NB4 (cell line): ENCODE measurements around the gene PRMT3.

Source experiments
- CTCF ChIP-seq: IDR thresholded peaks from one replicate; pipeline ENCODE4 v1.5.1; 2012; ENCODE audit warnings: low read depth, low read length
- POLR2A ChIP-seq: IDR thresholded peaks from 2 replicates; pipeline ENCODE4 v1.6.1; 2011; ENCODE audit warnings: mild to moderate bottlenecking; ENCODE audit not compliant: insufficient read length; ENCODE audit errors: extremely low read depth

- TF ChIP-seq CTCF (no peak), POLR2A (no peak)
Observed at GRCh38 chr11:20362481-20362880, 25.0 kb upstream of the PRMT3 start.
